Stromal cell of bone marrow (primary cell): ENCODE results near the gene COL5A3.
"Not testable (repeated sequence)": the region's sequence is repeated elsewhere in the genome, so short reads cannot be mapped to it uniquely, and the experiment has no call there.

ENCODE experiments used
- DNase-seq: peaks from one replicate; pipeline ENCODE4 v3.0.0-alpha.2; 2012; ENCODE audit warnings: low read depth

Gene COL5A3

GRCh38 chr19:10010247-10010691 is at the start of gene COL5A3:
COL5A3 (minus strand) TSS chr19:10010504; CDS start chr19:10010385, 119 bp downstream.
- peak; percentile 36 for DNase-seq

- no peak for DNase-seq
These were observed 42.5 kb upstream of the COL5A3 start for GRCh38 chr19:10052602-10053360.

DNA sequence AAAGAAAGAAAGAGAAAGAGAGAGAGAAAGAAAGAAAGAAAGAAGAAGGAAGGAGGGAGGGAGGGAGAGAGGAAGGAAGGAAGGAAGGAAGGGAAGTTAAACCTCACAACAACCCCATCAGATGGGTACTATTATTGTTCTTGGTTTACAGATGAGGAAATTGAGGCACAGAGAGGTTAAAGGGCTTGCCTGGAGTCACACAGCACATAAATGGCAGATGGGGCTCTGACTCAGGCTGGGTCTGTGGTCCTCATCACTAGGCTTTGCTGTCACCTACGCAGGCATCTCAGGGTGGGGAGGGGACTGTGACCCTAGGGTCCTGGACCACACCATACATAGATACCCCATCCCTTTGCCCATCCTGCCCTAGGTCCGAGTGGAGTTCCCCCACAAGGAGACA is 39.3 kb upstream of the COL5A3 start:
- no peak for DNase-seq

DNA sequence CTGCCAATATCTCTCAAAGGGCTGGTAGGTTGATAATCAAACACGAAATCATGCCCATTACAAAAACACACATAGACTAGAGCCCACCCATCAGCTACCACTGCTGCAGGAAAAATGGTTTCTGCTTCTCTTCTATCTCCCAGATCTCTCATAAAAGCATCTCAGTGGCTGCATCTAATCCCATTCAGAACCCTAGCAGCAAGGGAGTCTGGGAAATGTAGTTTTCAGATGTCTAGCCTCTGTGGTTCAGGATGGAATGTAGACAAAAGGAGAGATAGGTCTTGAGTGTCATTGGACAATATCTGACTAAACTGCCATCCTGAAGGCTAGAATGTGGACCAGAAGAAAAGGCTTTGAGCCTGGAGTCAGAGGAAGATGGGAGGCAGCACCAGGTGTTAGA is 35.1 kb upstream of the COL5A3 start:
- no peak for DNase-seq

DNA sequence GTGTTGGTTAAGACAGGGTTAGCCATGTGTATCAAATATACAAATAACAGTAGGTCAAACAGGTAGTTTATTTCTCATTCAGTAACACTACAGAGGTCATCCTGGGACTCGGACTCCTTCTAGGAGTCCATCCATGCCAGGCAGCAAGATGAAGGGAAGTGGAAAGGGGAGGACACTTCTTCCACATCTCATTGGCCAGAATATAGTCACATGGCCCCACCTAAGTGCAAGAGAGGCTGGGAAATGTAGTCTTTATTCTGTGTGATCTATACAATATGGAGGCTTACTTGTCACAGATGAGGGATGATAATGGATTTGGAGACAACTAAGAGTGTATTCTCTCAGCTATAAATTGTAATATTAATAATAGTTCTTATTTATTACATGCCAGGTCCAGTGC is 34.1 kb upstream of the COL5A3 start:
- no peak for DNase-seq

GRCh38 chr19:10043286-10043927 is 33.1 kb upstream of the COL5A3 start:
- DNase-seq, result no peak

DNA sequence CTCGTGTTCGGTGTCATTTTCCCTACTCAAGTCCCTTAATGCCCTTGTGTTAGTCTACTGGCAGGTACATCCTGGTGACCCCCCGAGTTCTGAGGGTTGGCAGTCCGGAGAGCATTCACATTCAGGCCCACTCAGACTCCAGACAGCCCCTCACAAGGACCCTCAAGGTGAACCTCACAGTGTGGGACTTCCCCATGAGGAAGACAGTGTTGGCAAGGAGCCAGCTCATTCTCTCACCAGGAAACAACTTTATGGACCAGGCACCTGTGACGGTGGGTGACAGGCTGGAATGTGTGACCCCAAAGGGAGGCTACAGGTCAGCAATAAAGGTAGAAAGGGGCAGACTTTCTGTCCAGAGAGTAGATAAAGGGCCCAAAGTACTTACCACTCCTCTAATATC is 27.5 kb upstream of the COL5A3 start:
- DNase-seq, result no peak

- no peak for DNase-seq
These were observed 27.1 kb upstream of the COL5A3 start for GRCh38 chr19:10037367-10037766.

DNA sequence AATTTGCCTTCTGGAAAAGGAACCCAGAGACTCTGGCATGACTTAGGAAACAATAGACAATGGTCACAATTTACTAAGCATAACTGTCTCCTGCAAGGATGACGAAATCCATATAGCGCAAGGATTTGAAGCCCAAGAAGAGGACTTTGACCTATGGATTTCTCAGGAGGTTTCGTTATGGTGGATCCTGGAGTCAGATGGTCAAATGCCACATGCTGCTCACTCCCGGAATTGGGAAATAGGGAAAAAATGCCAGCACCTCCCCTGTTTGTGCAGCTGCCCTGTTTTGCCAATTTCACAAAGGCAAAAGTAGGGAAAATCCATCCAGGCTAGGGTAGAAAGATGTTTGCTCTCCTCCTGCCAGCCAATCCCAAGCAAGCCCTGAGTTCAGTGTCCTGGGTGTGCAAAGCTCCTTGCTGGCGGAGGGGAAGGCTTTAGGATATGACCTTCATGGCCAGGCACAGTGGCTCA is 26.3 kb upstream of the COL5A3 start:
- no peak for DNase-seq

DNA sequence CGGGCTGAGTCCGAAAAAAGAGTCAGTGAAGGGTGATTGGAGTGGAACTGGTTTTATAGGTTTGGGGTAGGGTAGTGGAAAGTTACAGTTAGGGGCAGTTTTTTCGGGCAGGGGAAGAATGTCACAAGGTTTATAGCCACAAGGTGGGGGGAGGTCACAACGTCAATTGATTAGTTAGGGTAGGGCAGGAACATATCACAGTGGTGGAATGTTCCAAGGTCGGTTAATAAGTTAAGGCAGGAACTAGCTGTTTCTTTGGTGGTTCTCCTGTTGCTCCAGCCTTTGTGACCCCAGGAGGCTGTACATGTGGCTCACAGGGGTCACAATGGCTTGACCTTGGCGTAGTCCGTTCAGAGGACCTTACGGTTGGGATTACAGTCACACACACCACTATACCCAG is 23.3 kb upstream of the COL5A3 start:
- DNase-seq, result no peak

DNA sequence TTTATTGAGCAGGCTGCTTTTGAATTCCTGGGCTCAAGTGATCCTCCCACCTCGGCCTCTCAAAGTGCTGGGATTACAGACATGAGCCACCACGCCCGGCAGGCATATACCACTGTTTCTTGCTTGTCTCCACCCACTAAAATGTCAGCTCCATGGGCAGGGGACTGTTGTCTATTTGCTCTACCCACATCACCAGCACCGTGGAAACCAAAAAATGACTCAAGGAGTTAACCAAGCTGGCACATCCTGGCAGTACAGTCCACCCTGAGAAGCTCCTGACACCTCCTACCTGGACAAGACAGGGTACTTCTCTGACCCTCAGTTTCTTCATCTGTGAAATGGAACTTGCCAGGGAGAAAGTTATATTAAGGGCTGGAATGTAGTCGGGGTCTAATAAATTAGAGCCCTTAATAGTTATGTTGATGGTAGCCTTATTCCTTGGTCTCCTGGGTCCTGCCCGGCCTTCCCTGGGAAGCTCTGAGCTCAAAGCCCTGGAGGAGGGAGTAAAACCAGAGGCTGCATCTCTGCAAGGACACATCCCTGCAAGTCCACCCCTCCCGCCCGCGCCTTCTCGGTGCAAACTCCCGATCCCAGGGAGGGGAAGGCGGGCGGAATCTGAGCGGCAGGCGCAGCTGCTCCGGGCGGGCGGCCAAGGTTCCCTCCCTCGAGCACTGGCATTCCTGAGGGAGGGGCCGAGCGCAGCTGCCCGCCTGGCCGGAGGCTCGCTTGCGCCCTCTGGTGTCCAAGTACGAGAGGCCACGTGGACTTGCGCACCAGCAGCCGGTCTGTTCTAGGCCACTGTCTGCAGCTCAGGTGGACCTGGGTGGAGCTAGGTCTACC is 17.1 kb upstream of the COL5A3 start:
- DNase-seq, result peak; percentile 79

GRCh38 chr19:10026744-10027143 is 16.4 kb upstream of the COL5A3 start:
- no peak for DNase-seq

- not testable (repeated sequence) for DNase-seq
These were observed 12.8 kb upstream of the COL5A3 start for GRCh38 chr19:10023096-10023495.

DNA sequence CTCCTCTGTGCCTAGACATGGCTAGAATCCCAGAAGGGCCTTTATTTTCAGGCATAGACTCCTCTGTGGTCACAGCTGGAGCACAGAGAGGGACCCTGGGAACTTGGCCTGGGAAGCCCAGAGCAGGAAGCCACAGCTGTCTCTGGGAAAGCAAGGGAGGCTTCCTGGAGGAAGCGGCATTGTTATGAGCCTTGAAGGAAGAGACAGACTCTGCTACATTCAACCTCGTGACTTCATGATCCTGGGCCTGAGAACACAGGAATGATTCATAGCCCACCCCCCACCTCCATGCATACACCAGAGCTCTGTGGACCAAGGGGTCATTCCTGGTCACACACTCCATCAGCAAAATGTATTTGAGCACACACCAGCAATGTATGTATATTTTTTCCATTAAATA is 11.6 kb upstream of the COL5A3 start:
- DNase-seq, result no peak

GRCh38 chr19:10021446-10021845 is 11.1 kb upstream of the COL5A3 start:
- no peak for DNase-seq

DNA sequence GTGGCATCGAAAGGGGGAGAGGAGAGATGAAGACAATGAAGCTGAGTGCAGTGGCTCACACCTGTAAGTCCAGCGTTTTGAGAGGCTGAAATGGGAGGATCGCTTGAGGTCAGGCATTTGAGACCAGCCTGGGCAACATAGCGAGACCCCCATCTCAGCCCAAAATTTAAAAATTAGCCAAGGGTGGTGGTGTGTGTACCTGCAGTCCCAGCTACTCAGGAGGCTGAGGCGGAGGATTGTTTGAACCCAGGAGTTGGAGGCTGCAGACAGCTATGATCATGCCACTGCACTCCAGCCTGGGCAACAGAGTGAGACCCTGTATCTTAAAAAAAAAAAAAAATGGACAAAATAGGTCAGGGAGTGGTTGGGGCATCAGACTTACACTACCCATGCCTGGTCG is 10.5 kb upstream of the COL5A3 start:
- DNase-seq, result no peak

DNA sequence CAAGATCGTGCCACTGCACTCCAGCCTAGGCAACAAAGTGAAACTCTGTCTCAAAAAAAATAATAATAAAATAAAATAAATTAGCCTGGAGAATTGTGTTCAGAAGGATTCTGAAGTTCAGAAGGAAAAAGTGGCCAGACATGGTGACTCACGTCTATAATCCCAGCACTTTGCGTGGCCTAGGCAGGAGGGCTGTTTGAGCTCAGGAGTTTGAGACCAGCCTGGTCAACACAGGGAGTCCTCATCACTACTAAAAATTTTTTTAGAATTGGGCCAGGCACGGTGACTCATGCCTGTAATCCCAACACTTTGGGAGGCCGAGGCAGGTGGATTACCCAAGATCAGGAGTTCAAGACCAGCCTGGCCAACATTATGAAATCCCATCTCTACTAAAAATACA is 8.9 kb upstream of the COL5A3 start:
- no peak for DNase-seq

DNA sequence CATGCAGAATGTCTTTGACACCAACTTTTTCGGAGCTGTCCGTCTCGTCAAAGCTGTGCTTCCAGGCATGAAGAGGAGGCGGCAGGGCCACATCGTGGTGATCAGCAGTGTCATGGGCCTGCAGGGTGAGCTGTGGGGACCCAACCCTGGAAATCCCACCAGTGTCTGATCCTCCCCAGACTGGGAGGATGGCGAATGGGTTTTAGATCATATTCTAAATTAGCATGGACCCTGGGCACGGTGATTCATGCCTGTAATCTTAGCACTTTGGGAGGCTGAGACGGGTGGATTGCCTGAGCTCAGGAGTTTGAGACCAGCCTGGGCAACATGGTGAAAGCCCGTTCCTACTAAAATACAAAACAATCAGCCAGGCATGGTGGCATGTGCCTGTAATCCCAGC is 8.5 kb upstream of the COL5A3 start:
- no peak for DNase-seq

- no peak for DNase-seq
These were observed 8.0 kb upstream of the COL5A3 start for GRCh38 chr19:10018263-10018662.

- no peak for DNase-seq
These were observed 3.7 kb upstream of the COL5A3 start for GRCh38 chr19:10013834-10014618.

DNA sequence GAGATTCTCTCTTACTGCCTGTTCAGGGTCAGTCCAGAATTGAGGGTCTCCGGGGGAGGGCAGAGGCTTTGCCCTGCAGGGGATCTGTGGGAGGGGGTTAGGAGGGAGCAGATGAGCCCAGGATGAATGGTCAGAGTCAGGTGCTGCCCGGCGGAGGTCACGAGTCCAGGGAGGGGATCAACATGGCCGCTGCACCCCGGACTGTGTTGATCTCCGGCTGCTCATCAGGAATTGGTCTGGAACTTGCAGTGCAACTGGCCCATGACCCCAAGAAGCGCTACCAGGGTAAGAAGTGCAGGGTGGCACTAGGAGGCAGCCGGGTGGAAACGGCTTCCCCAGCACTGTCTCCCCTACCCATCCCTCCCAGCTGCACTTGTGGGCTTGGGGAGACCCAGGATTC is 3.0 kb upstream of the COL5A3 start, which contains the start of gene RDH8:
Gene RDH8 (plus strand): TSS at position 168 of the 400 bp plus-strand sequence. CDS start 15 bp downstream, at position 183.
- no peak for DNase-seq

DNA sequence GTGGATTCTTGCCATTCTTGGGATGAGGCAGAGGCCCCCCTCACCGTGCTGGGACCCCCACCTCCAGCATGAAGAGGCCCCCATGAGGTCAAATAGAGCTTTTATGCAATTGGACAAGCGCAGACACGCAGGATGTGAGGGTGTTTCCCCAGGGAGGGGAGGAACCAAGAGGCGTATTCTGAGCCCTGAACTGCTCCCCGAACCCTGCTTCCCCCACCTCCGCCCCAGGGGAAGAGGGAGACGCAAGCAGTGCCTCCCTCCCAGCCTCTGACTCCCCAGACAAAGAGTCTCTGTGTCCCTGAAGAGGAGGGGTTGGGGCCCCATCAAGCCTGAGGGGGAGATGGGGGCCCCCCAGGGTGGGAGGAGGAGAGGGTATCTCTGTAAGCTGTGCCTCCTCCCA is 1.7 kb upstream of the COL5A3 start:
- DNase-seq, result no peak
